CD8-positive, alpha-beta memory T cell (primary cell): ENCODE data around the gene TPPP3. TPM values are rescaled to one million over a fixed set of nuclear protein-coding genes. Genes with fewer than 3 reads are reported as not detected.

Experiments
- CTCF ChIA-PET: fragments of 350-600 bp; sonication (Branson Sonifier 250); formaldehyde crosslinking; loops from one replicate; lab custom pipeline; 2021; ENCODE audit warnings: antibody characterized with exemption; lab: Charles Lee
- POLR2A ChIA-PET: fragments of 350-600 bp; sonication (Branson Sonifier 250); formaldehyde crosslinking; loops from one replicate; lab custom pipeline; 2021; ENCODE audit warnings: antibody characterized with exemption; lab: Charles Lee
- DNase-seq, 5 donors: peaks; one replicate each; pipeline versions ENCODE4 v3.0.0 to v3.0.0-alpha.2; 2020 to 2022; ENCODE audit warnings: mixed read lengths in 1 of 5
- H3K27ac ChIP-seq: one replicate; pipeline ENCODE4 v1.7.0; 2013; ENCODE audit warnings: low read depth, mild to moderate bottlenecking, low read length, moderate library complexity
- H3K27me3 ChIP-seq: 2 replicates; pipeline ENCODE4 v1.7.0; 2013; ENCODE audit warnings: low read length, mild to moderate bottlenecking; ENCODE audit not compliant: insufficient read depth, poor library complexity, severe bottlenecking
- H3K36me3 ChIP-seq: 2 replicates; pipeline ENCODE4 v1.7.0; 2013; ENCODE audit warnings: mild to moderate bottlenecking, low read length, moderate library complexity; ENCODE audit not compliant: insufficient read depth
- H3K4me1 ChIP-seq: 2 replicates; pipeline ENCODE4 v1.7.0; 2013; ENCODE audit warnings: mild to moderate bottlenecking, low read length, moderate library complexity; ENCODE audit not compliant: insufficient read depth
- H3K4me3 ChIP-seq: 2 replicates; pipeline ENCODE4 v1.7.0; 2013; ENCODE audit warnings: mild to moderate bottlenecking, low read length
- H3K9me3 ChIP-seq: 2 replicates; pipeline ENCODE4 v1.7.0; 2013; ENCODE audit warnings: mild to moderate bottlenecking, low read length
- H3K27ac Mint-ChIP-seq, 8 donors: one replicate each; pipeline ENCODE4 v1.8.0; 2020 to 2021; ENCODE audit warnings: mixed read lengths in 8 of 8, mild to moderate bottlenecking in 6 of 8, inconsistent platforms in 3 of 8, moderate library complexity in 3 of 8
- H3K27me3 Mint-ChIP-seq, 2 donors: one replicate each; pipeline ENCODE4 v1.8.0; 2020 to 2021; ENCODE audit warnings: mixed read lengths in 2 of 2, mild to moderate bottlenecking in 1 of 2, moderate library complexity in 1 of 2
- H3K36me3 Mint-ChIP-seq, 3 donors: one replicate each; pipeline ENCODE4 v1.8.0; 2020 to 2021; ENCODE audit warnings: mixed read lengths in 3 of 3, inconsistent platforms in 1 of 3, mild to moderate bottlenecking in 1 of 3
- H3K4me1 Mint-ChIP-seq, 3 donors: one replicate each; pipeline ENCODE4 v1.8.0; 2020 to 2021; ENCODE audit warnings: mixed read lengths in 3 of 3, inconsistent platforms in 1 of 3, mild to moderate bottlenecking in 1 of 3
- H3K4me3 Mint-ChIP-seq, 7 donors: one replicate each; pipeline ENCODE4 v1.8.0; 2020 to 2021; ENCODE audit warnings: mixed read lengths in 7 of 7, mild to moderate bottlenecking in 6 of 7, moderate library complexity in 4 of 7, inconsistent platforms in 2 of 7
- H3K9me3 Mint-ChIP-seq, 5 donors: one replicate each; pipeline ENCODE4 v1.8.0; 2020 to 2022; ENCODE audit warnings: mixed read lengths in 5 of 5, mild to moderate bottlenecking in 3 of 5, moderate library complexity in 2 of 5, inconsistent platforms in 1 of 5
- polyA plus RNA-seq: library from polyadenylated mRNA; unstranded; fragments of 300-500 nt; fragmentation: Illumina TruSeq; gene quantifications from one replicate; pipeline ENCODE4 v1.2.3, GENCODE V29; 2021
- total RNA-seq, 2 experiments: library from RNA; stranded (reverse); gene quantifications; one replicate each; pipeline ENCODE4 v1.2.3, GENCODE V29; 2021

TPPP3 gene
- total and polyA plus RNA-seq, 3 experiments from 2014 or later = not detected

DNA sequence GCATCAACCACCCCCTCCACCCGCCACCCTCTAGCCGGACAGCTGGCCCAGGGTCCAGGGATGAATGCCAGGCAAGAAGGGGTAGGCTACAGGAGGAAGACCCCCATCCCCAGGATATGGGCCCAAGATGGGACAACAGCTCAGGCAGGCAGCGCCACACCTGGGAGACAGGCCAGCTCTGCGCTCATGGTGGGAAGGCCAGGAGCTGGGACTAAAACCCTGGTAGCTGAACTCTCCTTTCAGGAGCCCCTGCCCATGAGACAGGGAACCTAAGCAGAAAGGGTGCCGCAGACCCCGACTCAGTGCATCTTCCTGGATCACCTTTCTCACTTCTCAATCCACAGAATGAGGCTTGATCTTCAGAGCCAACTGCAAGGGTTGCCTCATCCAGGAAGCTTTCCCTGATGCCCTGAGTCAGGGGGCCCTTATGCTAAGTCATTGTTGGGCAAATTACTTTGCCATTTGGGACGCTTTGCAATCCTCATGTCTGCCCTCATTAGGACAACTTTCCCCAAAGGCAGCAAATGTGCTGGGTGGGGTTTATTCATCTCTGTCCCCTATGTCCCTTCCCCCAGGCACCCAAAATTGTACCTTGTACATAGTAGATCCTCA lies 14.0 kb upstream of the TPPP3 start:
- CTCF ChIA-PET = interaction anchor here (1.4 kb wide), 2 partner anchors 13 to 21 kb away, joined by 3 read pairs; no protein-coding TSS in a partner anchor
- H3K9me3 Mint-ChIP-seq = no peaks in the 10 kb centered on the region
- DNase-seq = no peak

GRCh38 chr16:67406111-67406971 lies 13.0 kb upstream of the TPPP3 start:
- Histone ChIP-seq H3K36me3 (no peaks in the 10 kb centered on the region), H3K4me3 (no peak overlapping the region), H3K27ac (no peak overlapping the region), H3K9me3 (no peaks in the 10 kb centered on the region), H3K27me3 (no peaks in the 10 kb centered on the region), H3K4me1 (no peaks in the 10 kb centered on the region)
- no peak for DNase-seq
- ChIA-PET POLR2A (no interaction called here), CTCF (no interaction called here)
- no peaks in the 10 kb centered on the region for H3K4me1 Mint-ChIP-seq
- H3K9me3 Mint-ChIP-seq = no peaks in the 10 kb centered on the region
- no peaks in the 10 kb centered on the region for H3K36me3 Mint-ChIP-seq
- no peak overlapping the region for H3K4me3 Mint-ChIP-seq
- H3K27ac Mint-ChIP-seq = peak overlapping the region in 1 of 8 donors; percentile 76
- peaks cover 14 to 22% of the 10 kb centered on the region in 2 donors for H3K27me3 Mint-ChIP-seq

More for the DNA sequence above, 14.0 kb upstream of the TPPP3 start:
- Mint-ChIP-seq H3K27ac (no peak overlapping the region), H3K36me3 (no peaks in the 10 kb centered on the region), H3K27me3 (peaks cover 12 to 17% of the 10 kb centered on the region in 2 donors), H3K4me1 (no peaks in the 10 kb centered on the region), H3K4me3 (no peak overlapping the region)
- no peak overlapping the region for H3K27ac ChIP-seq
- no peaks in the 10 kb centered on the region for H3K9me3 ChIP-seq
- POLR2A ChIA-PET = no interaction called here
- no peaks in the 10 kb centered on the region for H3K4me1 ChIP-seq
- H3K27me3 ChIP-seq = no peaks in the 10 kb centered on the region
- H3K4me3 ChIP-seq = no peak overlapping the region
- H3K36me3 ChIP-seq = no peaks in the 10 kb centered on the region

- Mint-ChIP-seq H3K27ac (no peak overlapping the region), H3K27me3 (peaks cover 12 to 21% of the 10 kb centered on the region in 2 donors), H3K4me1 (no peaks in the 10 kb centered on the region), H3K4me3 (no peak overlapping the region), H3K9me3 (no peaks in the 10 kb centered on the region), H3K36me3 (no peaks in the 10 kb centered on the region)
- ChIA-PET POLR2A (no interaction called here), CTCF (no interaction called here)
- Histone ChIP-seq H3K9me3 (no peaks in the 10 kb centered on the region), H3K4me1 (no peaks in the 10 kb centered on the region), H3K27ac (no peak overlapping the region), H3K4me3 (no peak overlapping the region), H3K27me3 (no peaks in the 10 kb centered on the region), H3K36me3 (no peaks in the 10 kb centered on the region)
- no peak for DNase-seq
Observed at GRCh38 chr16:67405336-67405735, 12.0 kb upstream of the TPPP3 start.

- H3K27me3 Mint-ChIP-seq = peaks cover 12 to 21% of the 10 kb centered on the region in 2 donors
- POLR2A ChIA-PET = no interaction called here
- no peaks in the 10 kb centered on the region for H3K9me3 Mint-ChIP-seq
- H3K4me3 Mint-ChIP-seq = no peak overlapping the region
- DNase-seq = no peak
- no peaks in the 10 kb centered on the region for H3K36me3 Mint-ChIP-seq
- Histone ChIP-seq H3K27me3 (no peaks in the 10 kb centered on the region), H3K9me3 (no peaks in the 10 kb centered on the region), H3K4me3 (no peak overlapping the region), H3K27ac (no peak overlapping the region), H3K4me1 (no peaks in the 10 kb centered on the region), H3K36me3 (no peaks in the 10 kb centered on the region)
- peak overlapping the region in 1 of 8 donors; percentile 74 for H3K27ac Mint-ChIP-seq
- no peaks in the 10 kb centered on the region for H3K4me1 Mint-ChIP-seq
- CTCF ChIA-PET = no interaction called here
Observed at GRCh38 chr16:67404740-67405226, 11.5 kb upstream of the TPPP3 start.

GRCh38 chr16:67403976-67404555 lies 10.8 kb upstream of the TPPP3 start:
- ChIA-PET POLR2A (interaction anchor here (0.5 kb wide), 1 partner anchor 186 kb away, joined by 3 read pairs; no protein-coding TSS in a partner anchor), CTCF (no interaction called here)
- H3K36me3 Mint-ChIP-seq = no peaks in the 10 kb centered on the region
- H3K9me3 Mint-ChIP-seq = no peaks in the 10 kb centered on the region
- H3K4me3 Mint-ChIP-seq = no peak overlapping the region
- H3K4me1 Mint-ChIP-seq = no peaks in the 10 kb centered on the region
- H3K27ac Mint-ChIP-seq = no peak overlapping the region
- no peak overlapping the region for H3K4me3 ChIP-seq
- no peak for DNase-seq
- H3K4me1 ChIP-seq = no peaks in the 10 kb centered on the region
- H3K36me3 ChIP-seq = no peaks in the 10 kb centered on the region
- no peaks in the 10 kb centered on the region for H3K9me3 ChIP-seq
- no peaks in the 10 kb centered on the region for H3K27me3 ChIP-seq
- no peak overlapping the region for H3K27ac ChIP-seq
- peaks cover 9 to 15% of the 10 kb centered on the region in 2 donors for H3K27me3 Mint-ChIP-seq

DNA sequence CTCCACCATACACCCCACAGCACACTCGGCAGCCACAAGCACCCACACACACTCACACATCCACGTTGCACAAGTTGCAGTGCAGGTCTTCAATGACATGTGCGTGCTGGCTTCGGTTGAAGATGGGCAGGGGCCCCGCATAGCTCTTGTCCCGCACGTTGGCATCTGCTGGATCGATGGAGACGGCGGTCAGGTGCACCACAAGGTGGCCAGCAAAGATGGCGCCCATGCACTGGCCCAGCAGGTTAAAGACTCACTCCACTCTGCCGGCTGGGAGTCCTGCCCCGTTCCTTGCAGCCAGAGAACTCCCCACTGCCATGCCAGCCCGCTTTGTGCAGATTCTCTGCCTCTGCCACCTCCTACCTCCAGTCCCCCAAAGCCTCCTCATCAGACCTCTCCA lies 7.6 kb upstream of the TPPP3 start:
- Histone ChIP-seq H3K36me3 (no peaks in the 10 kb centered on the region), H3K9me3 (no peaks in the 10 kb centered on the region), H3K27me3 (no peaks in the 10 kb centered on the region), H3K4me3 (no peak overlapping the region), H3K4me1 (no peaks in the 10 kb centered on the region), H3K27ac (no peak overlapping the region)
- Mint-ChIP-seq H3K27me3 (peaks cover 9 to 20% of the 10 kb centered on the region in 2 donors), H3K27ac (no peak overlapping the region), H3K4me1 (no peaks in the 10 kb centered on the region), H3K4me3 (no peak overlapping the region), H3K36me3 (no peaks in the 10 kb centered on the region), H3K9me3 (no peaks in the 10 kb centered on the region)
- POLR2A ChIA-PET = no interaction called here
- CTCF ChIA-PET = no interaction called here
- no peak for DNase-seq

DNA sequence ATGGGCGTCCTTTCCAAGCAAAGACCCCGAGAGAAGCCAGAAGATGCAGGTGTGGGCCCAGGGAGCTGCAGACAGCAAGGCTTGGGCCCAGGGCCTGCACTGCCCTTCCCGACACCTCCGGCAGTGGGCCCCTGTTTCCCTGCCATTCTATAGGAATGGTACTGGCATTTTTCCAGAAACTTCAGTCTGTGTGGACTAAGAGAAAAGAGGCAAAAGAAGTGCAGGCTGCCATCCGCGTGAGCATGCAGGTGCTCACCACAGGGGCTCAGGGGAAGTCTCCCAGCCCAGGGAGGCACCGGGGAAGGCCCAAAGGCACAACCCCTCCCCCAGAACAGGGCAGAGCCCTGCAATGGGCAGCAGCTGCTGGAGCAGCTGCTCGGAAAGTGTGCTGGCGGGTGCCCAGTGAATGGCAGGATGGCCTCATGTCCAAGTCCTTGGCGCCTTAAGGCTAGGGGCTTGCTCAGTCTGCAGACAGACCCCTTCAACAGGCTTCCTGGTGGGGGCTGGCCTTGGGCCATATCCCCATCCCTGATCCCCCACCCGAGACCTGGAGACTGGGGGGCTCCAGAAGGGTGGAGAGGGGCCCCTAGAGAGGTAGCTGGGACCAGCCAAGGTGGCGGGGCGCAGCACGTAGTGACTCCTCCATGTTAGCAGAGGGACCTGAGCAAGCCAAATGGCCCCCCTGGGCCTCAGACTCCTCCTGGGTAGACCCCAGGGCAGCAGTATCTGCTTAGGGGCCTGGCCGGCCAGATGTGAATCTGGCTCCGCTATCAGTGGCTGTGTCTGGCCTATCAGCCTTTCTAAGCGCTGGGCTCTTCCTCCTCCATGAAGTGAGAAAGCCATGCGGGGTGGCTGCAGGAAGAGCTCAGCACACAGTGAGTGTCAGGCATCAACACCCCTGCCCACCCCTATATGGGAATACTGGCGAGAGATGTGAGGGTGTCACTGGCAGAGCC lies 6.7 kb upstream of the TPPP3 start:
- POLR2A ChIA-PET = no interaction called here
- Mint-ChIP-seq H3K4me3 (no peak overlapping the region), H3K4me1 (peaks cover 0 to 3% (median 0%) of the 10 kb centered on the region in 3 donors), H3K27me3 (peaks cover 15 to 27% of the 10 kb centered on the region in 2 donors), H3K9me3 (no peaks in the 10 kb centered on the region), H3K27ac (no peak overlapping the region), H3K36me3 (no peaks in the 10 kb centered on the region)
- Histone ChIP-seq H3K27me3 (peaks cover 6% of the 10 kb centered on the region), H3K27ac (no peak overlapping the region), H3K4me3 (no peak overlapping the region), H3K9me3 (no peaks in the 10 kb centered on the region), H3K36me3 (no peaks in the 10 kb centered on the region), H3K4me1 (no peaks in the 10 kb centered on the region)
- CTCF ChIA-PET = interaction anchor here (0.6 to 1.3 kb wide), 3 partner anchors 9 to 116 kb away, joined by 3 to 4 read pairs (median 3); no protein-coding TSS in a partner anchor
- DNase-seq = no peak
